Measurements from ENCODE around the gene CHST5. TPM values are rescaled to one million over a fixed set of nuclear protein-coding genes. Genes with fewer than 3 reads are reported as not detected.
A peak's percentile ranks its signal among the peaks of the same experiment; 100 is the strongest.
"Not testable (repeated sequence)": the region's sequence is repeated elsewhere in the genome, so short reads cannot be mapped to it uniquely, and the experiment has no call there.

Gene CHST5
- total RNA-seq, 2 donors from 2014 or later = 0.10 to 0.18 TPM

DNA sequence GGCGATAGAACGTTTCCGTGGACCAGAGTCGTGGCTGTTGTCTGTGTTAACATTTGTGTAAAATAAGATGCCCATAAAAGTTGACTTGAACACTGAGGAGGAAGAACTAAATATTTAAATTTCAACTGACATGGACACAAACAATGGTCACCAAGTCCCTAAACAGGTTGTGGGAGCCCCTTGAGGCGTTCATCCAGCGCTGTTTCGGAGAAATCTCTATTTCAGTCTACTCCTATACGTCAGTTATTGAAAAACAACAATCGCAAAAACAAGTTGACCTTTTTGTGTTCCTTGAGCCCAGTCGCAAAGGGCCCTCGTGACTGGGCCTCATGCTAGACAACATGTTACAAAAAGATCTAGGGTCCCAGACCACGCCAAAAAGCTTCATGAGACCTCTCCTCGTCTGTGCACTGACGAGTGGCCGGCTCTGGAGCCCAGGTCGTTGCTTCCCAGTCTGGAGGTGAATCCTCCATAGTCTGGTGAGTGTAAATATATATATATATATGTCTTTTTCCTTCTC lies 20.6 kb upstream of the CHST5 start:
- H3K9me3 Mint-ChIP-seq = no peaks in the 10 kb centered on the region
- ATAC-seq = no peak

DNA sequence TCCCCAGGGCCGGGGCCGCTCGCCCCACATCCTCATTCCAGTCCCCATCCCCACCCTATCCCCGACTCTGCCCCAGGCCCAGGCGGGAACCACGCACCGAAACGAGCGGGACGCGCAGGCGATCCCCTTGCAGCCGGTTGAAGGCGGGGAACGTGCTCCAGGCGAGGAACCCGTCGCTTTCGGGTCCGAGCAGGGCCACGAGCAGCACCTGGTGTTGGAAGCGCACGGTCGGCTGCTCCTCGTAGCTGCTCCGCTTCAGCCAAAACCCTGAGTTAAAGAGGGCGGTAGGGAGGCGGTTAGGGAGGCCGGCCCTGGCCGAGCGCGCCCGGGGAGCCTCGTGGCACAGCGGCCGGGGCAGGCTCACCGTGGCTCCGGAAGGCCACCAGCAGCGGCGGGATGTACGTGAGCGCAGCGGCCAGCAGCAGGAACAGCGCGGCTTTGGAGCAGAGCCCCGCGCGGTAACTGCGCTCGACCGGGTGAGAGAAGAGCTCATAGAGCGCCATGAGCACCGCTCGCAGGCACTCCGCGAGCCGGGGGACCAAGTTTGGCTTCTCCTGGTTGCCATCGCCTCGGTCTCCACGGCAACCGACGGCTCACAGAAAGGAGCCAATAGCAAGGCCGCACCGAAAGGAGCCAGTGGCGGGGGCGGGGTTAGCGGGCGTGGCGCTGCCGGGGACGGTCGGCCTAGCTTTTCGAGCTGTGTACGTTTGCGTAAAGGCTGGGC lies 20.0 kb upstream of the CHST5 start, which contains the start of gene TMEM231:
TMEM231 (minus strand) TSS at position 546 of the 724 bp plus-strand sequence; CDS start at position 503, 43 bp downstream.
- H3K36me3 Mint-ChIP-seq = no peaks in the 10 kb centered on the region
- DNase-seq (ENCODE audit: low spot score in 2 of 2) (peak; percentile 91 to 96), ATAC-seq (peak; percentile 98 to 99)
- H3K9me3 Mint-ChIP-seq = no peaks in the 10 kb centered on the region
- peak within 1 kb of the TSS; percentile 68 to 94 for H3K27ac Mint-ChIP-seq

More for the DNA sequence above, 20.6 kb upstream of the CHST5 start:
- no peak for DNase-seq (ENCODE audit: low spot score in 2 of 2)
- no peaks in the 10 kb centered on the region for H3K36me3 Mint-ChIP-seq
- peak overlapping the region in 1 of 2 donors; percentile 68 for H3K27ac Mint-ChIP-seq

DNA sequence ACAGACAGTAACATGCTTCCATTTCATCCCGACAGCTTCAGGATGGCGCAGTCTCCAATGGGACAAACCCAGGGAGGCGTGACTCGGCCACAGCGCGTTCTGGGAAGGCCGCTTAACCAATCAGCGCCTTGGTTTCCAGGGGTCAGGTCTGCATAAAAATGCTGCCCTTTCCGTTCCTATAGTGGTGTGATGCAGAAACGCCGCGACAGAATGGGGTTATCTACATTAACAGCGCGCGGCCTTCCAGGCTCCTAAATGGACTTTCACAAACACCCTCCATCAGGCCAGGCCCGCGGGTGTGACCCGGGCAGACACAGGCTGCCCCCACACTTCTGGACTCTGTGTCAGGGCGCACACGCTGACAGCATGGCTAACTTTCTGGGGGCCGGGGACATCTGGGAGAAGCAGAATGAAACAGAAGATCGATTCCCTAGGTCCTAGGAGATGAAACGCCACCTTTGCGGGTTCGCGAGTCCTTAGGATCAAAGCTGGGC lies 19.4 kb upstream of the CHST5 start:
- ATAC-seq (peak; percentile 2 to 7), DNase-seq (ENCODE audit: low spot score in 2 of 2) (peak in 1 of 2 donors; percentile 25)
- Mint-ChIP-seq H3K9me3 (no peaks in the 10 kb centered on the region), H3K36me3 (no peaks in the 10 kb centered on the region), H3K27ac (peak overlapping the region; percentile 68 to 94)

DNA sequence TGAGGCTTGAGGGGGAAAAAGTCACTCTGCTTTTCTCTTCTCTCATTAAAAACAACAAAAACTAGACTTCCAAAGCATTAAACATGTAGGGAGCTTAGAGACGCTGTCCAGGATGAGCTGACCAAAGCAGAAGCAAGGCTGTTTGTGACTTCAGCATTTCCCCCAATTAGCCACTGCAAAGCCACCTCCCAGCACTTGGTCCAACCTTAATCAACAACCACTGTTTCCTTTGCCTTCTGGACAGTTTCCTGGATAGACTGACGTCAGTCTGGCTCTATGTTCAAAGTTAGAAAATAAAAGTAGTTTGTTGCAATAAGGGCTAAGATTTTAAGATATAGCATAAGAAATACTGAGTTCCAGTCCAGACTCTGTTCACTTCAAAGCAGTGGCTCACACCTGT lies 17.0 kb upstream of the CHST5 start:
- H3K27ac Mint-ChIP-seq = no peak overlapping the region
- ATAC-seq (no peak), DNase-seq (ENCODE audit: low spot score in 2 of 2) (no peak)
- H3K9me3 Mint-ChIP-seq = no peaks in the 10 kb centered on the region
- H3K36me3 Mint-ChIP-seq = no peaks in the 10 kb centered on the region

DNA sequence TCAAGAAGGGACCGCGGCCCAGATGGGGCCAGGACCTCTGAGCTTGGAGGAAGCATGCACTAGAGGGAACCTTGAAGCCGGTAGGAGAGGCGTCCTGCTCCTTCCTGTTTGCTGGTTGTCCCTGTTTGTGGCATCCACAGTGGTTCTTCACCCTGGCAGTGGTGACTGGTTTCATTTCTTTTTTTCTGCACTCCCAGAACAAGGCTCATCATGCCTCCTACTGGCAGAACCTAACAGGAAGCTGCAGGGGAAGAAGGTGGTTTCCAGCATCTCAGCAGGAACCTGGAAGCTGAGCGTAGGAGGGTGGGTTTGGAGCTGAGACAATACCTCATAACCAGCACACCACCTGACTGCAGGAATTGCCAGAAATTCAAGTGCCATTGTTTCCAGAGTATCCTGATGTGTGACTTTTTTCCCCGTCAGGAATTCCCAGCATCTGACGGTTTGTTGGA lies 14.3 kb upstream of the CHST5 start:
- no peaks in the 10 kb centered on the region for H3K9me3 Mint-ChIP-seq
- DNase-seq (ENCODE audit: low spot score in 2 of 2) (peak in 1 of 2 donors; percentile 35), ATAC-seq (peak; percentile 77 to 81)
- no peaks in the 10 kb centered on the region for H3K36me3 Mint-ChIP-seq
- peak overlapping the region in 1 of 2 donors; percentile 10 for H3K27ac Mint-ChIP-seq

DNA sequence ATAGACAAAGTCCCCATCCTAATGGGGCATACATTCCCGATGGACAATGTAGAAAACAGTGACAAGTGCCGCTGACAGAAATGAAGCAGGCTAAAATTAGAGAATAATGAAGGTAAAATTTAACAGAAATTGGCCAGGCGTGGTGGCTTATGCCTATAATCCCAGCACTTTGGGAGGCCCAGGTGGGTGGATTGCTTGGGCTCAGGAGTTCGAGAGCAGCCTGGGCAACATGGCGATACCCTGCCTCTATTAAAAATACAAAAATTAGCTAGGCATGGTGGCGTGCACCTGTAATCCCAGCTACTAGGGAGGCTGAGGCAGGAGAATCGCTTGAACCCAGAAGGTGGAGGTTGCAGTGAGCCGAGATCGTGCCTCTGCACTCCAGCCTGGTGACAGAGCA lies 12.5 kb upstream of the CHST5 start:
- H3K9me3 Mint-ChIP-seq; H3K27ac Mint-ChIP-seq; ATAC-seq; H3K36me3 Mint-ChIP-seq; DNase-seq (ENCODE audit: low spot score in 2 of 2): not testable (repeated sequence)

DNA sequence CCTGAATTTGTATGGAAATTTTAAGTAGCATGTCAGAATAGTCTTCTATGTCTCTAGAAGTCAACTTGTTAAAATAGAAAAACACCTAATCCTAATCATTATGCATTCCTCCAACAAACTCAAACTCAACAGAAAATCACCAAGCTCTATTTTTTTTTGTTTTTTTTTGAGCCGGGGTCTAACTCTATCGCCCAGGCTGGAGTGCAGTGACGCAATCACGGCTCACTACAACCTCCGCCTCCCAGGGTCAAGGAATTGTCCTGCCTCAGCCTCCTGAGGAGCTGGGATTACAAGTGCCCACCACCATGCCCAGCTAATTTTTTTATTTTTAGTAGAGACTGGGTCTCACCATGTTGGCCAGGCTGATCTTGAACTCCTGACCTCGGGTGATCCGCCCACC lies 10.4 kb upstream of the CHST5 start:
- H3K9me3 Mint-ChIP-seq = no peaks in the 10 kb centered on the region
- H3K27ac Mint-ChIP-seq = no peak overlapping the region
- H3K36me3 Mint-ChIP-seq = no peaks in the 10 kb centered on the region
- no peak for ATAC-seq
- no peak for DNase-seq (ENCODE audit: low spot score in 2 of 2)

DNA sequence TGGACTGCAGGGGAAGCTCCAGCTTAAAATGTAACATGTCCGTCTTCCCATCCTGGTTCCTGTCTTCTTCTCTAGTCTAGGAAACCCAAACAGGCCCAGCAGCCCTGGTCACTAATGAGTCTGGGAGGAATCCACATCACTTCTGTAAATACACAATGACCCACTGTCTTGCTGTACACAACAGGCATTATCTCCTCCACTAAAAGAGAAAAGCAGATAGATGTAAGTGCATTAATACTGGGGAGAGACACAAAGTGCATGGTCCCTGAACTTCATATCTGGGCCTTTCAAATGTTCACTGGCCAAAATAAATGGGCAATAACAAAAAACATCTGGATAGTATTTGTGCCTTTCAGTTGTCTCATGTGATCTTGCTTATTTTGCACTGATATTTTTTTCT lies 10.0 kb upstream of the CHST5 start:
- not testable (repeated sequence) for H3K36me3 Mint-ChIP-seq; ATAC-seq; H3K9me3 Mint-ChIP-seq; H3K27ac Mint-ChIP-seq; DNase-seq (ENCODE audit: low spot score in 2 of 2)

DNA sequence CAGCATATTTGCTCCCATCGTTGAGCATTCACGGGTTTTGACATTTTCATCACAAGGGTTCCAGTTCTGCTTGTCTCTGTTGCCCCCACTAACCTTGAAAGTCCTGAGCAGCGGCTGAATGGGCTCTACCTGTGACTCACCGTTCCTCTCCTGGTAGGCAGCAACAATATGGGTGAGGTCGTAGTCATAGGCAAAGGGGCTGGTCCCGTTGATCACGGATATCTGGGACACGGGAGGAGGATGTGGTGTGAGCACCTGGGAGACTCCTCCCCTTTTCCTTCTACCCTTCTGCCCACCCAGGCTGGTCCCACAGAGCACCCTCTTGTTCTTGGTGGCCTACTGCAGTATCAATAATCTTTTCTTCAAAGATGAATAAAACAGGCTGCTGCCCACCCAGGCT lies 6.6 kb upstream of the CHST5 start:
- not testable (repeated sequence) for H3K27ac Mint-ChIP-seq; H3K9me3 Mint-ChIP-seq; DNase-seq (ENCODE audit: low spot score in 2 of 2); ATAC-seq; H3K36me3 Mint-ChIP-seq

DNA sequence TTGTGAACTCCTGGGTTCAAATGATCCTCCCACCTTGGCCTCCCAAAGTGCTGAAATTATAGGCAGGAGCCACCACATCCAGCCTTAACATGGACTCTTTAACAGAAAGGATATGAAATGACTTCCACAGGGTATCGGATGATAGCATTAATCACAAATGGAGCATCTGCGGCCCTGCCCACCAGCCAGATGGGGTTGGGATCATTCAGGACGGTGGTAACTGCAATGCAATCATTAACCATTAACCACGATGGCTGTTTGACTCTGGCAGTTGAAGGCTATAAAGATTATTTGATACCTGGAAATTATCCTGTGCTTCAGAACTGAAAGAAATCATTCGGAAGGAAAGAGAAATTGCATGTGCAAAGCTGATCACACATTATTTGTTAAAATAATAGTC lies 5.3 kb upstream of the CHST5 start:
- no peak for DNase-seq (ENCODE audit: low spot score in 2 of 2)
- no peak for ATAC-seq
- Mint-ChIP-seq H3K27ac (no peak overlapping the region), H3K36me3 (no peaks in the 10 kb centered on the region), H3K9me3 (no peaks in the 10 kb centered on the region)

DNA sequence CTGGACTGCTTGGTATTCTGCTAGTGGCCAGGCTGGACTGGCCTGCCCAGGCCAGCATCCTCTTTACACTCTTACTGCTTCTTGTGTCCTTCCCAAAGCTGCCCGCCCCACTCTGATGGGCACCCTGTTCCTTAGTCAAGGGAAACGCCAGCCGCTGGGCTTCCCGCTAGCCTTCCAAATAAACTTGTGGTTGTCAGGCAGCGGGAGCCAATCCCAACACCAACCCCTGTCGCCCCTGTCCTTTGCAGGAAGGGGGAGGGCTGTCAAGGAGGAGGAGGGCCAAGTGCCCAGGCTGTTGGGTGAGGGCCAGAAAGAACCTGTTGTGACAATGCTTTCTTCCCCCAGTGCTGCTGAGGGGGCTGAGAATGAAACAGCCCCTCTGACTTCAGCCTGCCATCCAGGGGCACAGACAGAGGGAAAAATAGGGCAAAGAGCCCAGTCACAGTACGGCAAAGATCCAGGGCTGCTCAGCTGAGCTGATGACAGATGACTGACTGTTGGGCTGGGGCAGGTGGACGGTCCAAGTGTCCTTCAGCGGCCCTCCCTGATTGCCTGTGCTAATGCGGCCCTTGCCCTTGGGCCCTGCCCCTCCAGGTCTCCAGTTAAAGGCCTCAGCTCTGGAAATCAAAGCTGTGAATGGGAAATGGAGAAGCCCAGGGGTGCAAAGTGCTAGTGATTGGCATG lies 3.1 kb upstream of the CHST5 start:
- not testable (repeated sequence) for ATAC-seq

DNA sequence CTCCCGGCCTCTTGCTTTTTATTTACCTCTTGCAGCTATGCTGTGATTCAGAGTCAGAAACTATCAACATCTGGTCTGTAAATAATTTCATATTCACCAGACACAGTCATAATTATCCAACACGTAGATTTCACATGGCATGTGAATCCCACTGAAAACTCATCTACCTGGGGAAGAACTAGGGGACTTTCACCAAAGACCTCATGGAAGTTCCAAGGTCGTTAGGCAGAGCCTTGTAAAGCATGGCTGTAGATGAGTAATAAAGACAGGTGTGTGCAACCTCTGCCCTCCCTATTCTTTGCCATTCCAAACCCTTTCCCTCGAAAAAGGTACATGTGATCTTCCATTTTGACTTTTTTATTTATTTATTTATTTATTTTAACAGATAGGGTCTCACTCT lies 1.9 kb upstream of the CHST5 start:
- no peaks in the 10 kb centered on the region for H3K9me3 Mint-ChIP-seq
- H3K36me3 Mint-ChIP-seq = no peaks in the 10 kb centered on the region
- no peak overlapping the region for H3K27ac Mint-ChIP-seq
- DNase-seq (ENCODE audit: low spot score in 2 of 2) = no peak
- ATAC-seq = no peak

More for the DNA sequence above, 3.1 kb upstream of the CHST5 start:
- H3K27ac Mint-ChIP-seq; DNase-seq (ENCODE audit: low spot score in 2 of 2); H3K36me3 Mint-ChIP-seq; H3K9me3 Mint-ChIP-seq: not testable (repeated sequence)

DNA sequence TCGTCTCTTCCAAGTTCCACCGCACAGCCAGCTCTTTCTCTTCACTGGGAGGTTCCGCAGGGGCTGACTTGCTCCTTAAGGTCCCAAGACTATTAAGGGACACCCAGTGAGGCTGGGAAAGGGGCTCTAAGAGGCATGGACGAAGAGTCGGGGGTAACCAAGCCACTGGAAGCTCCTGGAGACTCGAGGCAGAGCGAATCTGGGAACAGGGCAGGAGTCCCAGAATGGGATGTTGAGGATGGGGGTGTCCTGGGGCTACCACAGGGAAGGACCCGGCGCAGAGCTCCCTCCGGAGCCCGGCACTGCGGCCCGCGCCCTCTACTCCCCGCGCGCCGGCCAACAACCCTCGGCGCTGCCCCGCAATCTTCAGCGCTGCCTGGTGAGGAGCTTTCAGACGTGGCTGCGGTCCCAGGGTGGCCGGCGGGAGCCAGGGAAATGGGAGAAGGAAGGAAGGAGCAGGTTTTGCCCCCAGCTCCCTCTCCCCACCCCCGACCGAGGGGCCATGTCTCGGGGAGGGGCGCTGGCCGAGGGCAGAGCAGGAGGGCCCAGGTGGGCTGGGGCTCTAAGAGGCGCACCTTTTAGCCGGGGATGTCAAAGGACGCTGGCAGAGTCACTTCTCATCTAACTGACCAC lies 581 bp downstream of the CHST5 start:
- Mint-ChIP-seq H3K9me3 (no peaks in the 10 kb centered on the region), H3K27ac (no peak overlapping the region), H3K36me3 (no peaks in the 10 kb centered on the region)
- DNase-seq (ENCODE audit: low spot score in 2 of 2) (no peak), ATAC-seq (no peak)

DNA sequence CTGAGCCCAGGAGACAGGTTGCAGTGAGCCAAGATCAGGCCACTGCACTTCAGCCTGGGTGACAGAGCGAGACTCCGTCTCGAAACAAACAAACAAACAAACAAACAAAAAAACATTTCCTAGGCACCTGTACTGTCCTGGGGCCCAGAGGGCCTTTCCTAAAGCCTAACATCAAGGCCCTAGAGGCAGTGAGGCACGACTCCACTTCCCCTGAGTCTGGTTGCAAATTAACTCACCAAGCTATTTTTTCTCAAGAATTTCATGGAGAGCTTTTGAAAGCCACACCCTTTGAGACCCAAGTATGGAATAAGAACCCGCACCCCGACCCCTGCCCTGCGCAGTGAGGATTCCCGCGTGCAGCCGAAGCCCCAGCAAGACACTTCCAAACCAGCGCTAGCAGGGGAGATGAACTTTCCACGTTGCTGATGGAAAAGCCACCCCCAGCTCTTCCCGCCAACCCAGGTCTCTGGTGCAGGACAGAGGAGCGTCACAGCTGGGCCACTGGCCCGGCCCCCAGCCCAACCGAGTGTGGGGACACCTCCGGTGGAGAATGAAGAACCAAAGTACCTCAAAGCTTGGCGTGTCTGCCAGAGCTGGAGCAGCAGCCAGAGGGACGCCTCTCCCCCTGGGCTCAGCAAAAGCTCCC lies 1.2 kb downstream of the CHST5 start:
- no peak for ATAC-seq

DNA sequence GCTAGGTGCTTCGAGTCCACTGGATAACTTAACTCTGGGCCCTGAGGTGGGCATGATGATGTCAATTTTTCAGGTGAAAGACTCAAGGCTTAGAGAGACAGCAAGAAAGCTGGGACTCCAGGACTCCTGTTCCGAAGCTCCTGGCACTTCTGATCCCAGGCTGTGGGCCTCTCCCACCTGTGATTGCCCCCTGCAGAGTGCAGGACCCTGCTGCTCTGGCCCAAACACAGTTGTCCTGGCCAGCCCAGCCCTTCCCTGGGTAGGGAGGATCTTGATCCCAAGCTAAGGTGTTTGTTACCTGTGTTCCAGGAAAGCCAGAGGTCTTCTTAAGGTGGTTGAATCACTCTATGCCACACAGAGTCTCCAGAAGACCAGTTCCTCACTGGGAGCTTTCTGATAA lies 3.1 kb downstream of the CHST5 start:
- DNase-seq (ENCODE audit: low spot score in 2 of 2) = no peak
- no peaks in the 10 kb centered on the region for H3K36me3 Mint-ChIP-seq
- no peak for ATAC-seq
- H3K27ac Mint-ChIP-seq = no peak overlapping the region
- H3K9me3 Mint-ChIP-seq = no peaks in the 10 kb centered on the region

More for the DNA sequence above, 1.2 kb downstream of the CHST5 start:
- Mint-ChIP-seq H3K9me3 (no peaks in the 10 kb centered on the region), H3K27ac (no peak overlapping the region), H3K36me3 (no peaks in the 10 kb centered on the region)
- no peak for DNase-seq (ENCODE audit: low spot score in 2 of 2)

DNA sequence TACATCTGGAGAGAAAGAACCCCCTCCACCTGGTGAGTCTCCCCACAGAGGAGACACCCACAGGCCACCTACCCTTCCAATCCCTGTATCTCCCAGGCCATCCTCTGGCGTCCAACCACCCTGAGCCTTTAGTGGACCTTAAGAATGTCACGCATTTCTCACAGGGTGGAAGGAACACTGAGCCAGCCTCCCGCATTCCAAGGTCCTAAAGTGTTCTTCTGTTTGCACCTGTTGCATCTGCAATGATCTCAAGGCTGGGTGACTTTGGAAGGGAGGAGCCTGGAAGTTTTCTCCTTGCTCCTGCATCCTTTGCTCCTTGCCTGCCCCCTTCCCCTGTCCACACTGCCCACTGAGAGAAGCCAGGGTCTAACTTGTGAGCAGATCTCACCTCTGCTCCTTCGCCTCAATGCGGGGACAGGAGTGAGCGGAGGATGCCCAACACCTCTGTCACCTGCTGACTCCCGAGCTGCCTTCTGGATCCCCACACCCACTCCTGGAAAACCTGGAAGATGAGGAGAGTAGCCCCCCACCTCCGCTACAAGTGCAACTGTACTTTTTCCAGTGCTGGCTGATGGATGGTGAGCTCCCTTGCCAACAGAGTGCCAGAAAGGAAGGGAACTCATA lies 3.7 kb downstream of the CHST5 start:
- Mint-ChIP-seq H3K27ac (no peak overlapping the region), H3K9me3 (no peaks in the 10 kb centered on the region), H3K36me3 (no peaks in the 10 kb centered on the region)
- no peak for DNase-seq (ENCODE audit: low spot score in 2 of 2)
- no peak for ATAC-seq

All from activated naive CD4-positive, alpha-beta T cell treated with anti-CD3 and anti-CD28 coated beads, Interleukin-2, amount 50 U/mL, for 72 hours (primary cell).